ENCODE measurements around the gene TCOF1. TPM values are rescaled to one million over a fixed set of nuclear protein-coding genes. Genes with fewer than 3 reads are reported as not detected.

TCOF1 gene
- total and polyA plus RNA-seq, 2 donors (not counting 1 experiment from before 2014, with no cell fraction given) = 30.9 to 62.4 TPM

- Histone ChIP-seq H3K9me3 (ENCODE audit: control extremely low read depth in 1 of 3, control insufficient read depth in 2 of 3, insufficient read depth in 1 of 3, low read length in 2 of 3) (no peaks in the 10 kb centered on the region), H3K4me2 (replicated peaks; ENCODE audit: low read depth, low read length, poor library complexity, severe bottlenecking) (peak within 1 kb of the TSS; percentile 96), H4K20me1 (ENCODE audit: control insufficient read depth, insufficient read depth, low read length, poor library complexity, severe bottlenecking) (peaks cover 50% of the 10 kb centered on the region), H3K79me2 (ENCODE audit: control insufficient read depth, insufficient read depth, low read length) (peaks cover 85% of the 10 kb centered on the region), H3K27me3 (replicated peaks in 1 of 4; ENCODE audit: control extremely low read depth in 1 of 4, control insufficient read depth in 3 of 4, insufficient read depth in 4 of 4, low read length in 3 of 4) (no peaks in the 10 kb centered on the region), H3K4me3 (ENCODE audit: control extremely low read depth in 1 of 5, extremely low read depth in 1 of 5, insufficient read depth in 1 of 5, low read depth in 2 of 5, low read length in 4 of 5) (peak within 1 kb of the TSS; percentile 78 to 100 (median 94)), H3K27ac (ENCODE audit: low read length in 2 of 2) (peak within 1 kb of the TSS; percentile 99 to 100), H3K36me3 (replicated peaks in 1 of 2; ENCODE audit: control extremely low read depth in 1 of 2, control insufficient read depth in 1 of 2, extremely low read depth in 1 of 2, insufficient read depth in 2 of 2, low read length in 1 of 2) (peaks cover 4 to 48% of the 10 kb centered on the region in 2 experiments), H3K9ac (ENCODE audit: low read length) (peak within 1 kb of the TSS; percentile 100), H3K4me1 (ENCODE audit: control insufficient read depth in 2 of 2, insufficient read depth in 2 of 2, low read length in 2 of 2) (peaks cover 57 to 65% of the 10 kb centered on the region in 2 donors), H2AFZ (ENCODE audit: insufficient read depth, low read depth, low read length, poor library complexity, severe bottlenecking) (no peak within 1 kb of the TSS)
- H3K27ac Mint-ChIP-seq = peak within 1 kb of the TSS; percentile 99
- peak within 1 kb of the TSS; percentile 95 for H3K4me3 Mint-ChIP-seq
- no peaks in the 10 kb centered on the region for H3K27me3 Mint-ChIP-seq
- no peaks in the 10 kb centered on the region for H3K9me3 Mint-ChIP-seq (ENCODE audit: insufficient read depth)
- intact Hi-C loops (cut with micrococcal nuclease) = loop anchor here (1.0 to 10.0 kb wide), 7 partner anchors 17 to 1360 kb away; partner anchors contain the start of genes G3BP1, GM2A, SLC26A2 and TNIP1
- ATAC-seq (ENCODE audit: low read depth) = peak; percentile 66
- peaks cover 66% of the 10 kb centered on the region for H3K4me1 Mint-ChIP-seq
- DNase-seq = peak; percentile 100
- under 1% methylated on average over 19 of the region's 20 CpGs for WGBS (ENCODE audit: insufficient coverage)
- ChIA-PET CTCF (interaction anchor here (1.0 to 5.3 kb wide), 5 partner anchors 11 to 38 kb away, joined by 3 to 111 read pairs (median 4); partner anchors contain the start of gene RPS14), POLR2A (interaction anchor here (0.6 to 9.6 kb wide), 7 partner anchors 13 to 801 kb away, joined by 3 to 387 read pairs (median 9); partner anchors contain the start of gene RPS14)
- TF ChIP-seq, protein P1, sequence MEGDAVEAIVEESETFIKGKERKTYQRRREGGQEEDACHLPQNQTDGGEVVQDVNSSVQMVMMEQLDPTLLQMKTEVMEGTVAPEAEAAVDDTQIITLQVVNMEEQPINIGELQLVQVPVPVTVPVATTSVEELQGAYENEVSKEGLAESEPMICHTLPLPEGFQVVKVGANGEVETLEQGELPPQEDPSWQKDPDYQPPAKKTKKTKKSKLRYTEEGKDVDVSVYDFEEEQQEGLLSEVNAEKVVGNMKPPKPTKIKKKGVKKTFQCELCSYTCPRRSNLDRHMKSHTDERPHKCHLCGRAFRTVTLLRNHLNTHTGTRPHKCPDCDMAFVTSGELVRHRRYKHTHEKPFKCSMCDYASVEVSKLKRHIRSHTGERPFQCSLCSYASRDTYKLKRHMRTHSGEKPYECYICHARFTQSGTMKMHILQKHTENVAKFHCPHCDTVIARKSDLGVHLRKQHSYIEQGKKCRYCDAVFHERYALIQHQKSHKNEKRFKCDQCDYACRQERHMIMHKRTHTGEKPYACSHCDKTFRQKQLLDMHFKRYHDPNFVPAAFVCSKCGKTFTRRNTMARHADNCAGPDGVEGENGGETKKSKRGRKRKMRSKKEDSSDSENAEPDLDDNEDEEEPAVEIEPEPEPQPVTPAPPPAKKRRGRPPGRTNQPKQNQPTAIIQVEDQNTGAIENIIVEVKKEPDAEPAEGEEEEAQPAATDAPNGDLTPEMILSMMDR (IDR thresholded peaks at IDR 0.05) = no peak
- no peak for TF ChIP-seq EZH2 (IDR thresholded peaks at IDR 0.05; ENCODE audit: borderline replicate concordance, insufficient read depth, low read depth, low read length, poor library complexity, severe bottlenecking)
Observed at GRCh38 chr5:150412319-150413175, 55.0 kb downstream of the TCOF1 start, which contains the start of gene CD74. Gene CD74, minus strand, starts transcription at chr5:150412910. Its CDS starts 161 bp downstream, at chr5:150412749.
